ENCODE results near the gene EYS.
"Not testable (repeated sequence)": the region's sequence is repeated elsewhere in the genome, so short reads cannot be mapped to it uniquely, and the experiment has no call there.

The EYS gene

GRCh38 chr6:64280569-64280968, 1426.5 kb downstream of the EYS start:
- FAIRE-seq (no peak), DNase-seq (ENCODE audit: insufficient read length, low spot score) (no peak)

- no peak for FAIRE-seq
Observed at GRCh38 chr6:64270083-64270482, 1436.9 kb downstream of the EYS start.

GRCh38 chr6:64266351-64266821, 1440.6 kb downstream of the EYS start:
- FAIRE-seq (peak; percentile 47), DNase-seq (ENCODE audit: insufficient read length, low spot score) (no peak)

More at GRCh38 chr6:64270083-64270482, 1436.9 kb downstream of the EYS start:
- no peak for DNase-seq (ENCODE audit: insufficient read length, low spot score)

- peak; percentile 56 for FAIRE-seq
- no peak for DNase-seq (ENCODE audit: insufficient read length, low spot score)
Observed at GRCh38 chr6:64263778-64264177, 1443.2 kb downstream of the EYS start.

GRCh38 chr6:64259372-64259771, 1447.7 kb downstream of the EYS start:
- no peak for FAIRE-seq
- DNase-seq (ENCODE audit: insufficient read length, low spot score): no peak

- DNase-seq (ENCODE audit: insufficient read length, low spot score): no peak
- no peak for FAIRE-seq
Observed at GRCh38 chr6:64258752-64259151, 1448.3 kb downstream of the EYS start.

- DNase-seq (ENCODE audit: insufficient read length, low spot score) (no peak), FAIRE-seq (no peak)
Observed at GRCh38 chr6:64258302-64258701, 1448.7 kb downstream of the EYS start.

GRCh38 chr6:64257586-64257985, 1449.4 kb downstream of the EYS start:
- no peak for DNase-seq (ENCODE audit: insufficient read length, low spot score)
- no peak for FAIRE-seq

- DNase-seq (ENCODE audit: insufficient read length, low spot score) (no peak), FAIRE-seq (no peak)
Observed at GRCh38 chr6:64256483-64256882, 1450.5 kb downstream of the EYS start.

- DNase-seq (ENCODE audit: insufficient read length, low spot score) (no peak), FAIRE-seq (no peak)
Observed at GRCh38 chr6:64255000-64255399, 1452.0 kb downstream of the EYS start.

- FAIRE-seq (no peak), DNase-seq (ENCODE audit: insufficient read length, low spot score) (no peak)
Observed at GRCh38 chr6:64254558-64254957, 1452.5 kb downstream of the EYS start.

- FAIRE-seq (no peak), DNase-seq (ENCODE audit: insufficient read length, low spot score) (no peak)
Observed at GRCh38 chr6:64252256-64252655, 1454.8 kb downstream of the EYS start.

- no peak for FAIRE-seq
- DNase-seq (ENCODE audit: insufficient read length, low spot score): no peak
Observed at GRCh38 chr6:64250126-64250525, 1456.9 kb downstream of the EYS start.

GRCh38 chr6:64249115-64249514, 1457.9 kb downstream of the EYS start:
- DNase-seq (ENCODE audit: insufficient read length, low spot score) (no peak), FAIRE-seq (no peak)

GRCh38 chr6:64243618-64244017, 1463.4 kb downstream of the EYS start:
- FAIRE-seq: no peak
- no peak for DNase-seq (ENCODE audit: insufficient read length, low spot score)

- DNase-seq (ENCODE audit: insufficient read length, low spot score); FAIRE-seq: not testable (repeated sequence)
Observed at GRCh38 chr6:64238908-64239307, 1468.1 kb downstream of the EYS start.

- FAIRE-seq (no peak), DNase-seq (ENCODE audit: insufficient read length, low spot score) (no peak)
Observed at GRCh38 chr6:64238071-64238470, 1469.0 kb downstream of the EYS start.

- no peak for FAIRE-seq
Observed at GRCh38 chr6:64233746-64234145, 1473.3 kb downstream of the EYS start.

GRCh38 chr6:64231928-64232327, 1475.1 kb downstream of the EYS start:
- FAIRE-seq (no peak), DNase-seq (ENCODE audit: insufficient read length, low spot score) (no peak)

More at GRCh38 chr6:64233746-64234145, 1473.3 kb downstream of the EYS start:
- DNase-seq (ENCODE audit: insufficient read length, low spot score): no peak

GRCh38 chr6:64230530-64230929, 1476.5 kb downstream of the EYS start:
- no peak for FAIRE-seq
- no peak for DNase-seq (ENCODE audit: insufficient read length, low spot score)

- DNase-seq (ENCODE audit: insufficient read length, low spot score) (no peak), FAIRE-seq (no peak)
Observed at GRCh38 chr6:64227863-64228262, 1479.2 kb downstream of the EYS start.

- FAIRE-seq (no peak), DNase-seq (ENCODE audit: insufficient read length, low spot score) (no peak)
Observed at GRCh38 chr6:64225503-64225902, 1481.5 kb downstream of the EYS start.

GRCh38 chr6:64224819-64225218, 1482.2 kb downstream of the EYS start:
- FAIRE-seq (no peak), DNase-seq (ENCODE audit: insufficient read length, low spot score) (no peak)

Data from GM19239 (cell line).